NOMO-1 treated with dmso at 0.1 percent for 144 hours (cell line): Measurements from ENCODE around the gene RPL32.
"Not testable (repeated sequence)": the region's sequence is repeated elsewhere in the genome, so short reads cannot be mapped to it uniquely, and the experiment has no call there.

ENCODE experiments used
- DNase-seq: peaks from one replicate; lab custom pipeline; 2025; ENCODE audit not compliant: unreplicated experiment; lab: John Stamatoyannopoulos, UW

RPL32 gene

DNA sequence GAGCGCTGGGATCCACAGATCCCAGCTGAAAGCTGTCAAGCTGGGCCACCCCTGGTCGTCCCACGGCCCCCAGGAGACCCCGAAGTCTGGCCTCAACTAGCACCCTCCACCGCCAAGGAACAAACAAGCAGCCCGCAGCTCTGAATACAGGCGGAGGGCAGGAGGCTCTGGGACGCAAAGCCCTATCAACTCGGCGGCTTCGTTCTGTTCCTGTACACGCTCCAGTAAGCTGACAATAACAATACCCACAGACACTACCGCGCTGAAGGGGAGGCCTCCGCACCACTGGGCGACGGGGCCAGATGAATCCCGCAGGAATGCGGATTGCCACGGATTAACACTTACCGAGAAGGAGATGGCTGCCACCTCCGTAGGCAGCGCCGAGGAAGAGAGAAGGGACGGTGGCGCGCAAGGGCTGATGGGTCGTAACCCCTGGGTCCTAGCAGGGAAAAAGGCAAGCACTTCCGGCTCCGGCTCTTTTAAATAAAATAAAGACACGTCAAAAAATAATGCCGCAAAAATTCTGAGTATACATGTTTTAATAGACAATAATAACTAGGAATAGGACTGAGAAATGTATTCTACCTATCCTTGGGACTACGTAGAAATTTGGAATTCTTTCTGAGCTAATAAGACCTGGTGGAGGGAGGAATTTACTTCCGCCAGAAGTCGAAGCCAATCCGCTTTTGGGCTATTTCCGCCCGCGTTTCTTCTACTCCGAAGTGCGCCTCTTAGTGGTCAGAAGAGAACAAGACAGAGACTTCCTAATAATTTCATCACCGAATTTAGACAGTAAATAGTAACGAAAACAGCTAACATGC is at the start of gene RPL32:
RPL32 (minus strand) TSS at position 417 of the 821 bp plus-strand sequence. CDS start 1,328 bp downstream, outside the sequence.
- DNase-seq = peak; percentile 82

- no peak for DNase-seq
Observed at GRCh38 chr3:12890610-12891390, 49.4 kb upstream of the RPL32 start.

DNA sequence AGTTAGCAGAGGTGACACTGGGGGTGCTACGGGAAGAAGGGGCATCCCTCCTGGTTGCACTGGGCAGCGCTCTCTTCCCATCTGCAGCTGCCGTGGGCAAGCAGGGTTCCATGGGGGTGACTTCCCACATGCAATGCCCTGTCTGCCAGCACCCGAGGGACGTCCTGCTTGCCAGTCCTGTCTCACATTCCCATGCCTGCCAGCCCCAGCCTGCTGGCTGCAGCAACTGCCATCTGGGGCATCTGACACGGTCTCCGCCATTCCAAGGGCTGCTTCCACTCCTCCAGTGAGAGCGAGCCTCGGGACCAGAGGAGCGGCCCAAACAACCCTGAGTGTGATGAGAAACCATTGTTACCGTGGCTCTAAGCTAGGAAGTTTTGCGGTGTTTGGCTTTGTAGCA is 45.4 kb upstream of the RPL32 start:
- DNase-seq = no peak

DNA sequence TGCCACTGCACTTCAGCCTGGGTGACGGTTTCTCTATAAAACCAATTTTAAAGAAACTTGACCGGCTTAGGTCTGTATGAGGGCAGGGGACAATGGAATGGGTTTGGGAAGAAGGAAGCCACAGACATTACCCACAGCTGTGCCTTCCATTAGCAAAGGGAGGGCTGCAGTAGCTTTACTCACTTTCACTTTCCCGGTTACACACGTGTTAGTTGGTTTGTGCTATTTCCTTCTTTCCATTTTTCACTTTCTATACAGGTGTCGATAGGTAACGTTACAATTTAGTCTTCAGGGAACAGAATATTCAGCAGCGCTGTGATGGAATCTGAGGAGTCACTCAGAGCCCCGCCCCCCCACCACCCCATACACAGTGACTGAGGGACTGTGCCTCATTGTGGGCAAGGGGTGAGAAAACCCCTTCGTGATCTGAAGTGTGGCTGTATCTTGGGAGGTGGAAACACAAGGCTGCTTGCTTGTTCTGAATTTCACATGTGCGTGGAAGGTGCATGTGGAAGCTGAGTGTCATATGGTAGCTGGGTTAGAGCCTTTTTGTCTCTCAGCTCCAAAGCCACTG is 44.8 kb upstream of the RPL32 start:
- DNase-seq = no peak

- no peak for DNase-seq
Observed at GRCh38 chr3:12885583-12885930, 44.2 kb upstream of the RPL32 start.

- DNase-seq = no peak
Observed at GRCh38 chr3:12884790-12885582, 43.6 kb upstream of the RPL32 start.

GRCh38 chr3:12884186-12884680 is 42.9 kb upstream of the RPL32 start:
- DNase-seq = no peak

DNA sequence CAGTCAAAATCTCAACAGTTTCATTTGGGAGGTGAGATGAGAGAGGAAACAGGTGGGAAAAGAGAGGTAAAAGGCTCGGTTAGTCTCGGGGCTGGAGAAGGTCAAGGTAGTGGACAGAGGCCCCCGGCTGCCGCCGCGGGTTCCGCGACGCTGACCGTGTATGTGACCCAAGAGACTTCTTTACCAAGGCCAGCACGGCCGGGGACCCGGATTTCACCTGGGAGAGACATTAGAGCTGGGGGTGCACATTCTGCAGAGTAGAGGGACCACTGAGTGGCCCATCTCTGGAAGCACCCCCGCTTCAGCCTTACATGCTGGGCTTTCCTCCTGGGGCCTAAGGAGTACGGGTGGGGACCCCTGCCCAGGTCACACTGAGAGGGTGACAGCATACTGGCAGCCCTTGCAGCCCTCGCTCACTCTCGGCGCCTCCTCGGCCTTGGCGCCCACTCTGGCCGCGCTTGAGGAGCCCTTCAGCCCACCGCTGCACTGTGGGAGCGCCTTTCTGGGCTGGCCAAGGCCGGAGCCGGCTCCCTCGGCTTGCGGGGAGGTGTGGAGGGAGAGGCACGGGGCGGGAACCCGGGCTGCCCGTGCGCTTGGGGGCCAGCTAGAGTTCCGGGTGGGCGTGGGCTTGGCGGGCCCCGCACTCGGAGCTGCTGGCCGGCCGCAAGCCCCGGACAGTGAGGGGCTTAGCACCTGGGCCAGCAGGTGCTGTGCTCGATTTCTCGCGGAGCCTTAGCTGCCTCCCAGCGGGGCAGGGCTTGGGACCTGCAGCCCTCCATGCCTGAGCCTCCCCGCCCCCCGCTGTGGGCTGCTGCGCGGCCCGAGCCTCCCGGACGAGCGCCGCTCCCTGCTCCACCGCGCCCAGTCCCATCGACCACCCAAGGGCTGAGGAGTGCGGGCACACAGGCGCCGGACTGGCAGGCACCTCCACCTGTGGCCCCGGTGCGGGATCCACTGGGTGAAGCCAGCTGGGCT is 41.3 kb upstream of the RPL32 start:
- DNase-seq = no peak

- not testable (repeated sequence) for DNase-seq
Observed at GRCh38 chr3:12881858-12882257, 40.5 kb upstream of the RPL32 start.

- DNase-seq = no peak
Observed at GRCh38 chr3:12879191-12879815, 37.9 kb upstream of the RPL32 start.

DNA sequence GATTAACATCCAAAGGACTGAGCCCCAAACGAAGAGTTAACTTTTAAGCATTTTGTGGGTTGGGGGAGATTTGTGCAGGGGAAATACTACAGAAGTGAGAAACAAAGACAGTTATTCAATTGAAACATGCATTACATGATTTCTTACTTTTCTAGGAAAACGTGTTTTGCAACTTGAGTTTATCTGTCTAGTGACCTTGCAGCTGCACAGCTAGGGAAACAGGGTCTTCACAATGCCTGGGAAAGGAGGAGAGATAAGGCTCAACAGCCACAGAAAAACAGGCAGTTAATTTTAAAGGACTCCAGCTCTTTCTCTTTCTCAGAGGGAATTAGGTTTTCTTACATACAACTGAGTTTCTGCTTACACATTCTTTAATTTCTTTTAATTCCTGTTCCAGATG is 37.4 kb upstream of the RPL32 start:
- DNase-seq = not testable (repeated sequence)

GRCh38 chr3:12878141-12878574 is 36.8 kb upstream of the RPL32 start:
- no peak for DNase-seq

GRCh38 chr3:12877040-12877439 is 35.7 kb upstream of the RPL32 start:
- no peak for DNase-seq

GRCh38 chr3:12875857-12876836 is 34.8 kb upstream of the RPL32 start:
- DNase-seq = no peak

DNA sequence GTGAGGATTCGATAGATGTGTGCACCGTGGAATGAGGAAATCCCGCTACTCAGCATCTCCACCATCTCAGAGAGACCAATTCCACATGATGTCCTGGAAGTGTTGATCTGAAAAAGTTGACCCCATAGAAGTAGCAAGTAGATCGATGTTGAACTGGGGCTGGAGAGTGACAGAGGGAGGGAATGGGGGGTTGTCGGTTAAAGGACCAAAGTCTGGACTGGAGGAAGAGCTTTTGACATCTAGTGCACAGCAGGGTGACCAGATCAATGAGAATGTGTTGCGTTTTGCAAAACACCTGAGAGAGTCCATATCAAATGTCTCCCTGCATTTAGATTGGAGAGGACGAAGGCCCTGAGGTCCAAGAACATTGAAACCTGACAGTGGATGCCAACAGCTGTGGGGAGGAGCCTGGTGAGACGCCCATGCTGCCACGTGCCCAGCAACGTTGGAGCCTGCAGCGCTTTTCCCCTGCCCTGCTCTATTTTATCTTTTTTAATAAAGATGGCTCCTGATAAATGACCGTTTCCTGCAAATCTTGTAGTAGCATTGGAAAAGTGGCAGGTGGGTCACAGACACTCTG is 30.1 kb upstream of the RPL32 start:
- no peak for DNase-seq

- peak; percentile 47 for DNase-seq
Observed at GRCh38 chr3:12870942-12871341, 29.6 kb upstream of the RPL32 start.

DNA sequence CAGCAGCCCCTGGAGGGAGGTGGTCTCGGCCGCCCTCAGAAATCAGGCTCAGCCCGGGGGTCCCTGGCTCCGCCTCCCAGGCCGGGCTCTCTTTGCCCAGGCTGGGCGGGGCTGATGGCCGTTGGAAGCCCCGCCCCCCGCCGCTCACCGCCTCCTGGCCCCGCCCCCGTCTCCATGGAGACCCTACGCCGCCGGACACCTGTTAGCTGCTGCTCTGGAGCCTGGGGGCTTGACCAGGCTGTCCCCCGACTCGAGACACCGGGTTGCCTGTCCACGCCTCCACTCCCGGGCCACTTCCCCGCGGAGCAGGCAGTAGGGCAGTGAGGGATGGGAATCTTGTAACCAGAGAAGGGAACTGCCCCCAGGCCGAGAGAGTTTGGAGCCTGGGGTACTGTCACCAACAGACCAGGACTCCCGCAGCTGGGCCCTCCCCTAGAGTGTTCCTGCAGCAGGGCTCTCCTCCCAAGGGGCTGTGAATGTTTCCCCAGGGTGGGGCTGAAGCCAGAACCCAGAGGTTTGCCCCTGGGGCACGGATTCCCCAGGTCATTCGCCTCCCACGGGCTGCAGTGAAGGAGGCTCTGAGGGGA is 27.8 kb upstream of the RPL32 start:
- DNase-seq = no peak
